Adrenal gland (tissue), 12 donors: ENCODE measurements around the gene HOXD4. TPM values are rescaled to one million over a fixed set of nuclear protein-coding genes. Genes with fewer than 3 reads are reported as not detected.
A peak's percentile ranks its signal among the peaks of the same experiment; 100 is the strongest.

ENCODE experiments used
- DNase-seq, 7 donors: peaks; one replicate each; pipeline ENCODE4 v3.0.0-alpha.2; 2019 to 2020
- H3K27ac ChIP-seq, 5 donors: fragments of 200-600 bp; sonication (generic) in 4 of 5; 1 replicate in 3 of 5; 2 replicates in 2 of 5; pipeline versions ENCODE4 v1.5.1 to v1.8.0; 2016 to 2020; ENCODE audit warnings: mild to moderate bottlenecking in 1 of 5
- H3K27me3 ChIP-seq: fragments of 200-600 bp; 2 replicates; pipeline ENCODE4 v1.8.0; 2021
- H3K36me3 ChIP-seq, 2 donors: fragments of 200-600 bp; replicated peaks in 1 of 2; 1 replicate in 1 of 2; 2 replicates in 1 of 2; pipeline versions ENCODE4 v1.5.1 to v1.8.0; 2018 to 2022
- H3K4me1 ChIP-seq, 2 donors: fragments of 200-600 bp; replicated peaks in 1 of 2; 1 replicate in 1 of 2; 2 replicates in 1 of 2; pipeline versions ENCODE4 v1.5.1 to v1.8.0; 2018 to 2021
- H3K4me3 ChIP-seq, 4 donors: fragments of 200-600 bp; sonication (generic) in 3 of 4; one replicate each; pipeline ENCODE4 v1.5.1; 2016 to 2018
- H3K9me3 ChIP-seq, 3 donors: fragments of 200-600 bp; sonication (generic) in 1 of 3; replicated peaks in 1 of 3; 1 replicate in 2 of 3; 2 replicates in 1 of 3; pipeline versions ENCODE4 v1.5.1 to v1.8.0; 2016 to 2021
- CTCF ChIP-seq, 6 experiments: fragments of 450-650 bp in 4 of 6; fragments of 200-600 bp in 2 of 6; sonication (generic) in 1 of 6; IDR thresholded peaks; 1 replicate in 5 of 6; 2 replicates in 1 of 6; pipeline versions ENCODE4 v1.5.1 to v1.8.0; 2016 to 2021; ENCODE audit warnings: antibody characterized with exemption in 6 of 6, mild to moderate bottlenecking in 2 of 6, moderate library complexity in 1 of 6
- POLR2A ChIP-seq, 2 donors: fragments of 450-650 bp; IDR thresholded peaks; one replicate each; pipeline ENCODE4 v1.6.1; 2017; ENCODE audit warnings: antibody characterized with exemption in 2 of 2, mild to moderate bottlenecking in 2 of 2, moderate library complexity in 1 of 2
- WGBS, 4 donors: extraction: QIAGEN DNeasy Blood & Tissue Kit in 2 of 4; methylation state at CpG; one replicate each; pipeline versions ENCODE4 v1.1.5 to v1.1.7; 2013 to 2017; 5-methylcytosine and 5-hydroxymethylcytosine counted together
- intact Hi-C, 2 donors: fragments of 100-400 bp; cut with DNase I; formaldehyde crosslinking; loops; one replicate each; pipeline versions ENCODE4 v1.14.1 to v1.15.0; 2022 to 2023
- polyA plus RNA-seq, 3 donors: library from polyadenylated mRNA; stranded (reverse); fragments of 200-250 nt in 2 of 3; fragments of 350-450 nt in 1 of 3; fragmentation: Illumina TruSeq in 1 of 3; extraction: RNeasy Lipid Tissue Mini Kit (QIAGEN cat#74804) in 1 of 3; gene quantifications; one replicate each; pipeline ENCODE4 v1.2.3, GENCODE V29; 2013 to 2014
- total RNA-seq, 9 donors: library from RNA; depleted of rRNA in 4 of 9; stranded (reverse); fragments of >200 nt in 4 of 9; fragments of 120-200 nt in 1 of 9; fragmentation: NEBNext Ultra II Directional in 1 of 9; extraction: Animal tissue kit (Norgen Biotek cat#: 25700) in 1 of 9; gene quantifications; one replicate each; pipeline versions ENCODE4 v1.1.0 to v1.2.4, GENCODE V29; 2013 to 2023
- donor health status: healthy with polysubstance abuse.
- donor health status: Bipolar disorder and iron deficiency.
- donor health status: DM: yes; HTN: yes; CAD: no.
- donor health status: DM: no; HTN: no; CAD: no.
- donor health status: DM: no; HTN: no; CAD: no.
- donor health status: DM: yes; HTN: yes; CAD: no.

HOXD4 gene
- total and polyA plus RNA-seq, 12 donors, result 1.9 to 38.5 (median 9.3) TPM

GRCh38 chr2:176172007-176172894 is 20.9 kb downstream of the HOXD4 start:
- TF ChIP-seq POLR2A (IDR thresholded peaks at IDR 0.05), result no peak
- no peak for TF ChIP-seq CTCF (IDR thresholded peaks at IDR 0.05)

GRCh38 chr2:176172895-176173566 is 21.7 kb downstream of the HOXD4 start:
- intact Hi-C loops, result no loop called here
- TF ChIP-seq CTCF (IDR thresholded peaks at IDR 0.05) (no peak), POLR2A (IDR thresholded peaks at IDR 0.05) (no peak)
- Histone ChIP-seq H3K27ac (no peak overlapping the region), H3K4me3 (no peak overlapping the region), H3K9me3 (no peaks in the 10 kb centered on the region), H3K27me3 (peaks cover 10% of the 10 kb centered on the region), H3K4me1 (peaks cover 3 to 14% of the 10 kb centered on the region in 2 donors), H3K36me3 (no peaks in the 10 kb centered on the region)
- no peak for DNase-seq
- WGBS, 4 donors, result 71 to 80% (median 76%) methylated on average over 14 of the region's 14 CpGs

More at GRCh38 chr2:176172007-176172894, 20.9 kb downstream of the HOXD4 start:
- H3K4me1 ChIP-seq, result peaks cover 0 to 9% of the 10 kb centered on the region in 2 donors
- H3K4me3 ChIP-seq, result no peak overlapping the region
- H3K9me3 ChIP-seq, result no peaks in the 10 kb centered on the region
- no peak for DNase-seq
- peaks cover 9% of the 10 kb centered on the region for H3K27me3 ChIP-seq
- no peaks in the 10 kb centered on the region for H3K36me3 ChIP-seq
- intact Hi-C loops, result no loop called here
- H3K27ac ChIP-seq, result peak overlapping the region in 1 of 5 donors; percentile 17
- WGBS, 4 donors, result 60 to 83% (median 64%) methylated on average over 31 to 60 of the region's 60 CpGs

GRCh38 chr2:176173567-176174381 is 22.4 kb downstream of the HOXD4 start:
- 67 to 79% (median 70%) methylated on average over 7 of the region's 7 CpGs for WGBS, 4 donors
- TF ChIP-seq POLR2A (IDR thresholded peaks at IDR 0.05) (no peak), CTCF (IDR thresholded peaks at IDR 0.05) (no peak)
- Histone ChIP-seq H3K4me3 (no peak overlapping the region), H3K36me3 (no peaks in the 10 kb centered on the region), H3K9me3 (no peaks in the 10 kb centered on the region), H3K27me3 (peaks cover 12% of the 10 kb centered on the region), H3K4me1 (peaks cover 5 to 19% of the 10 kb centered on the region in 2 donors), H3K27ac (peak overlapping the region in 1 of 5 donors; percentile 62)
- no peak for DNase-seq
- intact Hi-C loops, result no loop called here
